DMS114 treated with DMSO at 0.1 percent for 48 hours (cell line): ENCODE data around the gene GRAMD2B.

Source experiments
- DNase-seq: peaks from one replicate; lab custom pipeline; 2025; ENCODE audit not compliant: unreplicated experiment; lab: John Stamatoyannopoulos, UW

Gene GRAMD2B

GRCh38 chr5:126535856-126536545 is 112.8 kb downstream of the GRAMD2B start:
- no peak for DNase-seq

- no peak for DNase-seq
Observed at GRCh38 chr5:126536874-126537273, 113.7 kb downstream of the GRAMD2B start.

- no peak for DNase-seq
Observed at GRCh38 chr5:126538579-126538978, 115.4 kb downstream of the GRAMD2B start.

- no peak for DNase-seq
Observed at GRCh38 chr5:126540631-126541030, 117.4 kb downstream of the GRAMD2B start.

- DNase-seq, result no peak
Observed at GRCh38 chr5:126542441-126542840, 119.2 kb downstream of the GRAMD2B start.

- DNase-seq, result no peak
Observed at GRCh38 chr5:126543009-126543408, 119.8 kb downstream of the GRAMD2B start.

GRCh38 chr5:126543660-126544059 is 120.5 kb downstream of the GRAMD2B start:
- no peak for DNase-seq
